ENCODE results near the gene RAB24. TPM values are rescaled to one million over a fixed set of nuclear protein-coding genes. Genes with fewer than 3 reads are reported as not detected.

The RAB24 gene
- total and polyA plus RNA-seq, 7 donors, result 22.3 to 64.6 (median 33.6) TPM

DNA sequence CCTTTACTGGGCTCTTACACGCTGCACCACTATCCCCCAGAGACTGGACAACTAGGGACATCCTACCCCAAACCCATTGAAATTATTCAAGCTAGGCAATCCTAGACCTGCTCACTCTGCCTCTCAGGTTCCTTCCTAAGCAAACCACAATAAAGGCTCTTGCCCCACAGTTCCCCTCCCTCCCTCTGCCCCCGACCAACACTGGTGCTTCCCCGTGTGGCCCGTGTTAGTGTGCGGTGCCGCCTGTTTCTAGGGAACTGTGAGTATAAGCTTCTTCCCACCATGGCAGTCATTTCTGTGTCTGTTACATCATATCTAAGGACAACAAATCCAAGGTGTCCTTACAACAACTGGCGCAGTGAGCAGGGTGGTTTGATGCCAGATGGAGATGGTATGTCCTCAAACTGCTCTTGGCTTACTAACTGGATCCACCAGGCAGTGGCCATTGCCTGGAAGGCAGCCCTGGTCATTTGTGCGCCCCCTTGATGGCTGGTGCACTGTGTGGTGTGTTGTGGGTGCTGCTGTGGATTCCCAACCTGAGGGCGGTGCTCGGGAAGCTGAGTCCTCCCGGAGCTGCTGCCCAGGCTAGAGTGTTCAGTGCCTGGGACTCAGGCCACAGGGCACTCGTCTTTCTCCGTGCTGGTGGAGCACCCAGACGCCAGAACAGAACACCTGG is 16.5 kb upstream of the RAB24 start:
- DNase-seq, result no peak
- H3K27ac ChIP-seq, result no peak overlapping the region
- WGBS, 2 donors, result 85 to 93% methylated on average over 14 of the region's 14 CpGs

DNA sequence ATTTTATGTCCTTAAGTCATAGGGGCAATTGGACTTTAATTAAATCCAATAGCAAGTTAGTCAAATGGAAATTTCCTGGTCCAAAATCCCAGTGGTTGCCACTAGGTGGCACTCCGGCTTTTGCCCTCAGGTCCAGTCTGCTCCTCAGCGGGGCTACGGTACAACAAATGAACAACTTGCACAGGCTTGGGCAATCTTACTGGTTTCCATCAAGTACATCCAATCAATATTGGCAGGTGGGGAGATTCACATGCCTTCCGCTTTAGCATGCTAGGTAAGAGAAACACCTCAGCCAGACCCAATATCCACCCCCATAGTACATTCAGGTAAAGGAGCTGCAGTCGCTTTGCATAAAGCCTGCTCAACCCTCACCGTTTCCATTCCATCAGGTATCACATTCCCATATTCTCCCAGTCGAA is 14.4 kb upstream of the RAB24 start:
- H3K36me3 ChIP-seq, result peaks cover 0 to 4% (median 2%) of the 10 kb centered on the region in 4 donors
- DNase-seq, result peak; percentile 82
- intact Hi-C loops (cut with DNase I), result loop anchor here (10.0 kb wide), 1 partner anchor 197 kb away; the partner anchor contains the start of gene DDX41

More for the DNA sequence above, 16.5 kb upstream of the RAB24 start:
- Histone ChIP-seq H3K27me3 (no peaks in the 10 kb centered on the region), H3K36me3 (peaks cover 0 to 4% (median 2%) of the 10 kb centered on the region in 4 donors), H3K9me3 (no peaks in the 10 kb centered on the region), H3K4me1 (no peaks in the 10 kb centered on the region), H3K4me3 (no peak overlapping the region)
- intact Hi-C loops (cut with DNase I), result loop anchor here (10.0 kb wide), 1 partner anchor 195 kb away; the partner anchor contains the start of gene DDX41
- TF ChIP-seq POLR2A (IDR thresholded peaks at IDR 0.05), result no peak
- no peak for TF ChIP-seq EP300 (IDR thresholded peaks at IDR 0.05)
- TF ChIP-seq POLR2AphosphoS5 (IDR thresholded peaks at IDR 0.05), result no peak
- TF ChIP-seq, protein P1, sequence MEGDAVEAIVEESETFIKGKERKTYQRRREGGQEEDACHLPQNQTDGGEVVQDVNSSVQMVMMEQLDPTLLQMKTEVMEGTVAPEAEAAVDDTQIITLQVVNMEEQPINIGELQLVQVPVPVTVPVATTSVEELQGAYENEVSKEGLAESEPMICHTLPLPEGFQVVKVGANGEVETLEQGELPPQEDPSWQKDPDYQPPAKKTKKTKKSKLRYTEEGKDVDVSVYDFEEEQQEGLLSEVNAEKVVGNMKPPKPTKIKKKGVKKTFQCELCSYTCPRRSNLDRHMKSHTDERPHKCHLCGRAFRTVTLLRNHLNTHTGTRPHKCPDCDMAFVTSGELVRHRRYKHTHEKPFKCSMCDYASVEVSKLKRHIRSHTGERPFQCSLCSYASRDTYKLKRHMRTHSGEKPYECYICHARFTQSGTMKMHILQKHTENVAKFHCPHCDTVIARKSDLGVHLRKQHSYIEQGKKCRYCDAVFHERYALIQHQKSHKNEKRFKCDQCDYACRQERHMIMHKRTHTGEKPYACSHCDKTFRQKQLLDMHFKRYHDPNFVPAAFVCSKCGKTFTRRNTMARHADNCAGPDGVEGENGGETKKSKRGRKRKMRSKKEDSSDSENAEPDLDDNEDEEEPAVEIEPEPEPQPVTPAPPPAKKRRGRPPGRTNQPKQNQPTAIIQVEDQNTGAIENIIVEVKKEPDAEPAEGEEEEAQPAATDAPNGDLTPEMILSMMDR (IDR thresholded peaks at IDR 0.05), result no peak

DNA sequence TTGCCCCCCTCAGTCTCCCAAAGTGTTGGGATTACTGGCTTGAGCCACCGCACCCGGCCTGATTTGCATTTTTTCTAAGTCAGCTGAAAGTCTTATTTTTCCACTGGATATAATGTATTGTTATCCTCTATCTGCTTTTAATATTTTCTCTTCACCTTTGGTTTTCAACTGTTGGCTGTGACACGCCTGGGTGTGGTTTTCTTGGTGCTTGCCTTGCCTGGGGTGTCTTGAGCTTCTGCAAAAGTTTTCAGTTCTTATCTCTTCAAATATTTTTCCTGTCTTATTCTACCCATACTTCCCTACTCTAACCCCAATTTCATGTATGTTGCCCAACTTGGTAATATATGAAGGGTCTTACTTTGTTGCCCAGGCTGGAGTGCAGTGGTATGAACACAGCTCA is 12.5 kb upstream of the RAB24 start:
- Histone ChIP-seq H3K9me3 (no peaks in the 10 kb centered on the region), H3K27ac (no peak overlapping the region), H3K27me3 (no peaks in the 10 kb centered on the region), H3K36me3 (peaks cover 0 to 4% (median 1%) of the 10 kb centered on the region in 4 donors), H3K4me3 (no peak overlapping the region), H3K4me1 (peaks cover 0 to 20% (median 16%) of the 10 kb centered on the region in 4 donors)
- WGBS, 2 donors, result 76 to 94% methylated on average over 3 of the region's 3 CpGs
- TF ChIP-seq, protein P1 (IDR thresholded peaks at IDR 0.05), result no peak
- TF ChIP-seq EP300 (IDR thresholded peaks at IDR 0.05) (no peak), POLR2AphosphoS5 (IDR thresholded peaks at IDR 0.05) (no peak), POLR2A (IDR thresholded peaks at IDR 0.05) (no peak)
- intact Hi-C loops (cut with DNase I), result loop anchor here (10.0 kb wide), 1 partner anchor 199 kb away; the partner anchor contains the start of gene DDX41
- DNase-seq, result no peak

More for the DNA sequence above, 14.4 kb upstream of the RAB24 start:
- no peaks in the 10 kb centered on the region for H3K27me3 ChIP-seq
- H3K4me1 ChIP-seq, result peaks cover 0 to 2% (median 0%) of the 10 kb centered on the region in 4 donors
- H3K9me3 ChIP-seq, result no peaks in the 10 kb centered on the region
- no peak for TF ChIP-seq POLR2A (IDR thresholded peaks at IDR 0.05)
- TF ChIP-seq, protein P1 (IDR thresholded peaks at IDR 0.05), result peak; percentile 31 to 86 (median 70)
- H3K4me3 ChIP-seq, result no peak overlapping the region
- WGBS, 2 donors, result 28 to 37% methylated on average over 7 of the region's 7 CpGs
- H3K27ac ChIP-seq, result no peak overlapping the region

DNA sequence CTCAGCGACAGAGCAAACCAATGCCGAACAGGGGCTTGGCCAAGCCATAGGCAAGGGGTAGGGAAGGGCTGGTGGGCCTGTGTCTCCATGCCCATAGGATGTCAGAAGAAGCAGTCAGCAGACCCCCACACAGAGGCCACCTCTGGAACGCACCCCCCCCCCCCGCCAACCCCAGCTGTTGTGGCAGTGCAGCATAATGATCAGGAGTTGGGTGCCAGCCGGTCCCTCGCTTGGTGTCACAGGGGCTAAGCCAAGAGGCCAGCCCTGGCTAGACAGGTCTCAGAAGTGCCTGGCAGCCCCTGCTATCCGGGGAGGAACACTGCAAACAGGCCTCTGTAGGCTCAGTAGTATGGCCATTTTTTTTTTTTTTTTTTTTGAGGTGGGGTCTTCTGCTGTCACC is 11.9 kb upstream of the RAB24 start:
- no peak overlapping the region for H3K27ac ChIP-seq
- intact Hi-C loops (cut with DNase I), result loop anchor here (10.0 kb wide), 1 partner anchor 199 kb away; the partner anchor contains the start of gene DDX41
- no peak overlapping the region for H3K4me3 ChIP-seq
- TF ChIP-seq, protein P1 (IDR thresholded peaks at IDR 0.05), result no peak
- TF ChIP-seq POLR2A (IDR thresholded peaks at IDR 0.05) (no peak), POLR2AphosphoS5 (IDR thresholded peaks at IDR 0.05) (no peak), EP300 (IDR thresholded peaks at IDR 0.05) (no peak)
- H3K27me3 ChIP-seq, result no peaks in the 10 kb centered on the region
- no peaks in the 10 kb centered on the region for H3K9me3 ChIP-seq
- 95 to 96% methylated on average over 7 of the region's 7 CpGs for WGBS, 2 donors
- no peak for DNase-seq
- peaks cover 0 to 4% (median 0%) of the 10 kb centered on the region in 4 donors for H3K36me3 ChIP-seq
- H3K4me1 ChIP-seq, result peaks cover 0 to 26% (median 20%) of the 10 kb centered on the region in 4 donors
